ENCODE results near the gene MGAT5B.
A peak's percentile ranks its signal among the peaks of the same experiment; 100 is the strongest.

DNA sequence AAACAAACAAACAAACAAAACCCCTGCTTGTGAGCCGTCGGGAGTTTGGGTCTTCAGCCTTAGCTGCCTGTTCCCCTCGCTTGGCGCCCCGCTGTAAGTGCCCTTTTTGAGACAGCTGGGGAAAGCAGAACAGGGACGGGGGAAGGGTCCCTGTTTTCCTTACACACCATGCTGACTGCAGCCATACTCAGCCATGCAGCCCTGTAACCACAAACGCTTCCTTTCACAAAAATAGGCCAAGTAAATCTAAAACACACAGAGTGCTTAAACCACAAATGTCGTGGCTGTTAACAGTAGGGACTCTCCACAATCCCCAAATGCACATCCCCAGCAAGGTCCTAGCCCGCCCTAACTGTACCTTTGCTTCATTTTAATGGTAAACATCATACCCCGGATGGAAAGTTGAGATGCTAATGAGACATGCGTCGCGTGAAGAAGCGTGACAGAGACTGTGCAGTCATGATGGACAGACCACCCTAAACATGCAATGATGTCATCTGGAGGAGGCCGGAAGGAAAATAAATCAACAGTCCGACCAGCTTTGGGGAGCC is 129.9 kb downstream of the MGAT5B start:
- TF ChIP-seq RAD51 (IDR thresholded peaks at IDR 0.05) (0 out of 2 replicates have a peak, but pooled peaks have one; percentile 18), GABPA (IDR thresholded peaks at IDR 0.05; ENCODE audit: low read depth) (0 out of 2 replicates have a peak, but pooled peaks have one; percentile 43), E2F4 (IDR thresholded peaks at IDR 0.05; ENCODE audit: low read depth, low read length) (no peak), KDM1A (IDR thresholded peaks at IDR 0.05; ENCODE audit: borderline replicate concordance) (no peak), REST (IDR thresholded peaks at IDR 0.05; ENCODE audit: low read depth, low read length) (no peak), CBX5 (IDR thresholded peaks at IDR 0.05; ENCODE audit: low read depth) (no peak), ETV6 (conservative IDR thresholded peaks at IDR 0.05 in 1 of 2, IDR thresholded peaks at IDR 0.05 in 1 of 2; ENCODE audit: borderline replicate concordance in 1 of 2, low read depth in 1 of 2) (0 out of 4 replicates have a peak, but pooled peaks of 1 of the 2 experiments have one; percentile 50), CREM (IDR thresholded peaks at IDR 0.05; ENCODE audit: low read depth) (peak; percentile 74; the same call in 1 of the 2 replicates)
- TF ChIP-seq, protein P1, sequence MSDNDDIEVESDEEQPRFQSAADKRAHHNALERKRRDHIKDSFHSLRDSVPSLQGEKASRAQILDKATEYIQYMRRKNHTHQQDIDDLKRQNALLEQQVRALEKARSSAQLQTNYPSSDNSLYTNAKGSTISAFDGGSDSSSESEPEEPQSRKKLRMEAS (IDR thresholded peaks at IDR 0.05; ENCODE audit: low read depth, low read length), result peak; percentile 77; the same call in 1 of the 2 replicates
